ENCODE measurements around the gene ASAP3.

GRCh38 chr1:23506376-23507107 is 22.6 kb upstream of the ASAP3 start:
- no peak for TF ChIP-seq EZH2phosphoT487 (IDR thresholded peaks at IDR 0.05; ENCODE audit: borderline replicate concordance)
- TF ChIP-seq, protein P1, sequence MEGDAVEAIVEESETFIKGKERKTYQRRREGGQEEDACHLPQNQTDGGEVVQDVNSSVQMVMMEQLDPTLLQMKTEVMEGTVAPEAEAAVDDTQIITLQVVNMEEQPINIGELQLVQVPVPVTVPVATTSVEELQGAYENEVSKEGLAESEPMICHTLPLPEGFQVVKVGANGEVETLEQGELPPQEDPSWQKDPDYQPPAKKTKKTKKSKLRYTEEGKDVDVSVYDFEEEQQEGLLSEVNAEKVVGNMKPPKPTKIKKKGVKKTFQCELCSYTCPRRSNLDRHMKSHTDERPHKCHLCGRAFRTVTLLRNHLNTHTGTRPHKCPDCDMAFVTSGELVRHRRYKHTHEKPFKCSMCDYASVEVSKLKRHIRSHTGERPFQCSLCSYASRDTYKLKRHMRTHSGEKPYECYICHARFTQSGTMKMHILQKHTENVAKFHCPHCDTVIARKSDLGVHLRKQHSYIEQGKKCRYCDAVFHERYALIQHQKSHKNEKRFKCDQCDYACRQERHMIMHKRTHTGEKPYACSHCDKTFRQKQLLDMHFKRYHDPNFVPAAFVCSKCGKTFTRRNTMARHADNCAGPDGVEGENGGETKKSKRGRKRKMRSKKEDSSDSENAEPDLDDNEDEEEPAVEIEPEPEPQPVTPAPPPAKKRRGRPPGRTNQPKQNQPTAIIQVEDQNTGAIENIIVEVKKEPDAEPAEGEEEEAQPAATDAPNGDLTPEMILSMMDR (conservative IDR thresholded peaks at IDR 0.05; ENCODE audit: low read length): no peak
